ENCODE measurements around the gene ATG7.
"Not testable (repeated sequence)": the region's sequence is repeated elsewhere in the genome, so short reads cannot be mapped to it uniquely, and the experiment has no call there.

The ATG7 gene

DNA sequence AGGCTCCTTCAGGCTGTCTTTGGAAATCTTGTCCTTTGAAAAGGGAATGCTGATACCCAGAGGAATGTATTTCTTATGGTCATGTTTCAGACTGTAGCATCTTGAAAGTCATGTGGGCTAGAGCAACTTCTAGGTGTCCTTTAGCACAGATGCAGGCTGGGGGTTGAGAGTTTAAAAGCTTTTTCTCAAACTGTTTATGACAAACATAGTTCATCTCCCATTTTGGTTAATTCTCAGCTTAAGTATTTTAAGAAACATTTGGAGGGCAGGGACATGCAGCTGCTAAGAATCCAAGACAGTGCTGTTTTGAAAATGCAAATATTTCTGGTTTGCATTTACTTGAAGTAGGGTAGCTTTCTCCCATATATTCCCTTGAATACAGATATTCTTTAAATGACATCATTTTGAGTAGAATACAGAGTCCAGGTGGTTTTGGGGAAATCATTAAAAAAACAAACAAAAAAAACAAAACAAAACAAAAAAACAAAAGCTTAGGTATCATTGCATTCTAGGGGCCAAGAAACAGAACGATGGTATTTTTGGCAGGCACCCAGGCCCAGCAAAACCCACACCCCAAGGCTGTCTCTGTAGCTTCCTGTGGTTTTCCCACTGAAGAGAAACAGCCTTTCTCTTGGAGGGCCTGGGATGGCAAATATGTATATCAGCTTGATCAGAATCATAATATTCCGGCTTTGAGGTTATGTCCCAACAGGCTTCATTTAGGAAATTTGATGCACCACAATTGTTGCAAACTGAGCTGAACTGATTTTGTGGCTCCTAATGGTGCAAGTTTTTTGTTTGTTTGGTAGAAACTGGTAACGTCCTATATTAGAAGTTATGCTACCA, 120.0 kb downstream of the ATG7 start:
- no peak for DNase-seq

GRCh38 chr3:11392860-11393114, 120.6 kb downstream of the ATG7 start:
- no peak for DNase-seq

DNA sequence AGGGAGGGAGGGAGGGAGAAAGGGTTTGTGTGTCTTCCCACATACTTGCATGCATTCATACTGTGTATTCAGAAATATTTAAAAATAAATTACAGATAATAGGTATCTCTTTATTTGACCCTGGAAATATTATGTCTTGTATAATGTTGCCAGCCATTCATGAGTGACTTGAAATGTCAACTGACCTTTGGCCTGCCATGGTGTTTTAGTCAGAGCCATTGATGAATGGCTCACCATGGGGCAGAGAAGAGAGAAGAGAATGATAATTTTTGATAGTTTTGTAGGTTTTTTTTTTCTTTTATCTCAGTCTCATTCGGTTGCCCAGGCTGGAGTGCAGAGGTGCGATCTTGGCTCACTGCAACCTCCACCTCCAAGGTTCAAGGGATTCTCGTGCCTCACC, 121.2 kb downstream of the ATG7 start:
- DNase-seq, result no peak

- DNase-seq, result no peak
Measured at GRCh38 chr3:11394392-11394791, 122.2 kb downstream of the ATG7 start.

DNA sequence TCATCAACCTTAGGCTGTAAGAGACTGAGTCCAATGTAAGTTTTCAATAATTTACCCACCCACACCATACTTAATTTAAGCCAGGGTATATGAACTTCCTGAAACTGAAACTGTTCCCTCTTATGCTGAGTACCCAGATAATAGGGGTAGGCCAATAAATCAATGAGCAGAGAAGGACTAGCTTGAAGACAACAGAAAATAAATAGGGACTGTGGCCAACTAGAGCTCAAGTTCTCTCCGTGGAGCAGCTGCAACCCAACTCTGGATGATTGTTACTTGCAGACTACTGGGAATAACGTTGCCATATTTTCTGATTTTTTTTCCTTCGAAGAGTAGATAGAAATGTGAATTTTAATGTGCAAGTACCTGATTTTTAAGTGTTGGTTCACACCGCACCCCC, 128.0 kb downstream of the ATG7 start:
- DNase-seq, result no peak

- DNase-seq, result no peak
Measured at GRCh38 chr3:11401434-11401833, 129.2 kb downstream of the ATG7 start.

DNA sequence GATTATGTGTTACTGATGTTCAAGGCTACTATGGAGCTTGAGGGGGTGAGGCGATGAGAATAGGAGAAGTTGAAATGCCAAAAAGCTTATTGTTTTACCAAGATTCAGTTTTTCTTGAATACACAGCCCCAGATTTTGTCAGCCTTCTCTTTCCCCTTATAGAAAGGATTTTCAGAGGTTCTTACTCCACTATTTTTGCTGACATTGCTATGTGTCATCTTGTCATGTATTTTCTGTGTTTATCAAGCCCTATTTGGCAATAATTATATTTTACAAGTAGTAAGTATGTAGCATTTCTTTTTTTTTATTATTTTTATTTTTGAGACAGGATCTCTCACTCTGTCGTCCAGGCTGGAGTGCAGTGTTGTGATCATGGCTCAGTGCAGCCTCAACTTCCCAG, 133.1 kb downstream of the ATG7 start:
- no peak for DNase-seq

DNA sequence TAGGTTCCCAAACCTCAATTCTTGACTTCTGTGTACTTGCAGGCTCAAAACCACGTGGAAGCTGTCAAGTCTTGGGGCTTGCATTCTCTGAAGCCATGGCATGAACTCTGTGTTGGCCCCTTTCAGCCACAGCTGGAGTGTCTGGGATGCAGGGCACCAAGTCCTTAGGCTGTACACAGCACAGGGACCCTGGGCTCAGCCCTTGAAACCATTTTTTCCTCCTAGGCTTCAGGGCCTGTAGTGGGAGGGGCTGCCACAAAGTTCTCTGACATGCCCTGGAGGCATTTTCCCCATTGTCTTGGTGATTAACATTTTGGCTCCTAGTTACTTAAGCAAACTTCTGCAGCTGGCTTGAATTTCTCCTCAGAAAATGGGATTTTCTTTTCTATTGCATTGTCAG, 135.4 kb downstream of the ATG7 start:
- DNase-seq, result no peak

GRCh38 chr3:11408324-11408859, 136.2 kb downstream of the ATG7 start:
- not testable (repeated sequence) for DNase-seq

- DNase-seq, result no peak
Measured at GRCh38 chr3:11410564-11410963, 138.4 kb downstream of the ATG7 start.

DNA sequence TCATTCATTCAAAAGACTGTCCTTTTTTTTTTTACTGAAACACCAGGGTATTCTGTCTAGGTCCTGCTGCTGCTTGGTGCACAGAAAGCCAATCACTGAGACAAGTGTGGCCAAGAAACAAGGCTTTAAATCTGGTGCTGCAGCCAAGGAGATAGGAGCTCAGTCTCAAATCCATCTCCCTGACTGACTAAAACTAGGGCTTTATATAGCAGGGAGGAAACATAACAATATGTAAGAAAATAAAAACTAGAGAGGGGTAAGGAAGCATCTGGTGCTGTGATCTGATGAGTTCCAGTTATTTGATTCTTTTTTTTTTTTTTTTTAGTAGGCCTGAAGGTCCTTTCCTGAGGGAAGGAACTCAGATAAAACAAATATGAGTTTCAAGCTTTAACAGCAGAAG, 139.8 kb downstream of the ATG7 start:
- DNase-seq, result no peak

DNA sequence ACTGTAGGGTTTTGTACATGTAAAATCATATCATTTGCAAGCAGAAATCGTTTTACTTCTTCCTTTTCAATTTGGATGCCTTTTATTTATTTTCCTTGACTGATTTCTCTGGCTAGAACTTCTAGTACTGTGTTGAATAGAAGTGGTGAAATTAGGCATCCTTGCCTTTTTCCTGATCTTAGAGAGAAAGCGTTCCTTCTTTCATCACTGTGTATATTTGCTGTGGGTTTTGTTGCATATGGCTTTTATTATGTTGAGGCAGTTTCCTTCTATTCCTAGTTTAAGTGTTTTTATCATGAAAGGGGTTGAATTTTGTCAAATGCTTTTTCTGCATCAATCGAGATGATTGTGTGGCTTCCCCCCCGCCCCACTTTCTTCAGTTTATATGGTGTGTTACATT, 140.9 kb downstream of the ATG7 start:
- no peak for DNase-seq

DNA sequence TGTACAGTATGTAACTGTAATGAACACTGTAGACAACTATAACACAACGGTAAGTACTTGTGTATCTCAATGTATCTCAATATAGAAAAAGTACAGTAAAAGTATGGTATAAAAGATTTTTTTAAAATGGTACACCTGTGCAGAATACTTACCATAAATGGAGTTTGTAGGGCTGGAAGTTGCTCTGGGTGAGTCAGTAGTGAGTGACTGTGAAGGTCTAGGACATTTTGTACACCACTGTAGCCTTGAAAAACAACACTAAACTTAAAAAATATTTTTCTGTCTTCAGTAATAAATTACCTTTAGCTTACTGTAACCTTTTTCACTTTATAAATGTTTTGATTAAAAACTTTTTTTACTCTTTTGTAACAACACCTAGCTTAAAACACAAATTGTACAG, 142.9 kb downstream of the ATG7 start:
- no peak for DNase-seq

- DNase-seq, result no peak
Measured at GRCh38 chr3:11420066-11420465, 147.9 kb downstream of the ATG7 start.

GRCh38 chr3:11422291-11422690, 150.1 kb downstream of the ATG7 start:
- DNase-seq, result no peak

DNA sequence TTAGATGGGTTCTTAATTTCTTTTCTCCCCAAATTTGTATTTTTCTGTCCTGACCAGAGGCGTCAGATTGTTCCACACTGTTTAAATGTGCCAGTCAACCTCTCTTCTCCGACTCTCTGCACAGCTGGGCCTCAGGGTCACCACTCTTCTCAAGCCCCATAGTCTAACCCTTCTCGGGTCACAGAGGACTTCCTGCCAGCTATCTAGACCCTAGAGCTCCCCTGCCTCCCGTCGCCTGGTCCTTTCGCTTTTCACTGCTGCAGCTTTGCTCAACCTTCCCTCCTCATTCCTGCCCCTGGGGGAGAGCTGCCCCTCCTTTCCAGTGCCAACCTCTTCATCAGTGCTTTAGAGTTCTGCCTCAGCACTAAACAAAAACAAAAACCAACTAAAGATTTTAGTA, 151.7 kb downstream of the ATG7 start:
- DNase-seq, result no peak

DNA sequence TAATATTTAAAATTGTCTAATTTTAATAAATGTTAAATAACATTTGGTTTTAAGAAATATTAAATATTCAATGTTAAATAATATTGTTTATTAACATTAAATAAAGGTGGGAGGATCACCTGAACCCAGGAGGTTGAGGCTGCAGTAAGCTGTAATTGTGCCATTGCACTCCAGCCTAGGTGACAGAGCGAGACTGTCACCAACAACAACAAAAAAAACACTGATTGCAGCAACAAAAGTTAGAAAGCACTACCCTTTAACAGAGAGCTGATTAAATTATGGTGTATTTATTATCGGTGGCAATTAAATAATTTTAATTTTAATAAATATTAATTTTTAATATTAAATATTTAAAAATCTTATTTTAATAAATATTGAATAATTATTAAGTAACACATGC, 152.1 kb downstream of the ATG7 start:
- no peak for DNase-seq

GRCh38 chr3:11430207-11430606, 158.0 kb downstream of the ATG7 start:
- no peak for DNase-seq

- no peak for DNase-seq
Measured at GRCh38 chr3:11430624-11431023, 158.4 kb downstream of the ATG7 start.

- no peak for DNase-seq
Measured at GRCh38 chr3:11431319-11431718, 159.1 kb downstream of the ATG7 start.

- no peak for DNase-seq
Measured at GRCh38 chr3:11434017-11434526, 161.9 kb downstream of the ATG7 start.

- no peak for DNase-seq
Measured at GRCh38 chr3:11434563-11435096, 162.4 kb downstream of the ATG7 start.

DNA sequence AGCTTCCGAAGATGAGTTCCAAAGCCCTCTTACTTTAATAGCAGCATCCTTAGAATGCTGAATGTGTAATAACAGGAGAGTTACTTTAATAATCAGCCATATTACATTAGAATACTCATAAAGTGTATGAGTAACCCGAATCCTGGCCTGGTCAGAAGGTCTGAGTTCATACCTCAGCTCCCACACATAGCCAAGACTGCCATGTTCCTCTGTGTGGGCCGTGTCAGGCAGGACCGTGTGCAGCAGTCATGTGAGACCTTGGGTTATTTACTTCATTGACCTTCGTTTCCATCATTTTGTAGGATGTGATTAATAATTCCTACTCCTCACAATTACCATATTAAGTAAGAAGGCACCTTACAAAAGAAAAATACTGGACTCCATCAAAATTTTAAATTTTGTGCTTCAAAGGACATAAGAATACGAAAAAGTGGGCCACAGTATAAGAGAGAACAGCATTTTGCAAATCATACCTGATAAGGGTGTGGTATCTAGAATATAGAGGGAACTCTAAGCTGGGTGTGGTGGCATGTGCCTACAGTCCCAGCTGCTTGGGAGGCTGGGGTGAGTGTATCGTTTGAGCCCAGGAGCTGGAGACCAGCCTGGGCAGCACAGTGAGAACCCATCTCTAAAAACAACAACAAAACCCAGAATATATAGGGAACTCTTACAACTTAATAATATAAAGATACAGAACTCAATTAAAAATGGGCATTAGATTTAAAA, 163.4 kb downstream of the ATG7 start:
- DNase-seq, result no peak

DNA sequence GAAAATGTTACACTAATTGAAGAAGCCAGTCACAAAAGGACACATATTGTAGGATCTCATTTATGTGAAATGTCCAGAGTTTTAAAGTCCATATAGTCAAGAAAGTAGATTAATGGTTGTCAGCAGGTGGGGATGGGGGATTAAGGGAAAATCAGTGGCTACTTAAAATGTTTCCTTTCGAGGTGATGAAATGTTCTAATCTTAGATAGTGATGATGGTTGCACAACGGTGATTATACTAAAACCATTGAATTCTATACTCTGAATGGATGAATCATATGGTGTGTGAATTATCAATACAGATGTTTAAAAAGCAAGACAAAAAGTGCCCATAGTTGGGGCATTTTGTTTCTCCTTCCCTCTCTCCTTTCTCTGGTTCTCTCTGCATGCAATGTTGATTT, 164.6 kb downstream of the ATG7 start:
- DNase-seq, result no peak

All from NCI-H774 (cell line).